LNCaP clone FGC (cell line): ENCODE measurements around the gene PTGDR.

Experiments used
- DNase-seq: peaks from one replicate; pipeline ENCODE4 v3.0.0-alpha.2; 2011; ENCODE audit warnings: low read depth
- H3K4me3 ChIP-seq: 2 replicates; pipeline ENCODE4 v1.5.1; 2011; ENCODE audit warnings: mild to moderate bottlenecking, low read depth, low read length, control low read depth
- CTCF ChIP-seq: IDR thresholded peaks from 2 replicates; pipeline ENCODE4 v1.5.1; 2012; ENCODE audit warnings: mild to moderate bottlenecking; ENCODE audit not compliant: control insufficient read depth, insufficient read depth; ENCODE audit errors: extremely low read depth

PTGDR gene

GRCh38 chr14:52235434-52235833 lies 32.1 kb upstream of the PTGDR start:
- DNase-seq: no peak
- TF ChIP-seq CTCF: no peak
- H3K4me3 ChIP-seq: no peak overlapping the region

GRCh38 chr14:52235866-52236510 lies 31.5 kb upstream of the PTGDR start:
- H3K4me3 ChIP-seq: no peak overlapping the region
- no peak for DNase-seq
- no peak for TF ChIP-seq CTCF

DNA sequence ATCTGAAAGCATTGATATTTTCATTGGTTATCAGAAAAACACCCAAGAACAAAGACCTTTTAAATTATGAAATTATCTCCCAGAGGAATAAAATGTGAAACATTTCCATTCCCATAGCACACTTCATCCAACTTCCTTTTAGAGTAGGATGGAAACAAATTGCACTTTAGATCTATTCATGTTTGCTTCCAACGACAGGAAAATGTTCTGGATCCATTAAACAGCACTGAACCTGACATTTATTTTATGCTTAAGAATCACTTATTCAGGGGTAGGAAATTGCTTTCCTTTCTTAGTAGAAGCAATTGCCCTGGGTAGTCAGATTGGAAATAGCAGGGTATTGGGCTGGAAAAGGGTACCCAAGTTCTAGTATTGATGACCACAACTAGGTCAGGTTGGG lies 28.8 kb upstream of the PTGDR start:
- DNase-seq: no peak
- no peak overlapping the region for H3K4me3 ChIP-seq
- no peak for TF ChIP-seq CTCF

GRCh38 chr14:52240623-52241022 lies 26.9 kb upstream of the PTGDR start:
- no peak for DNase-seq
- no peak for TF ChIP-seq CTCF
- H3K4me3 ChIP-seq: no peak overlapping the region

DNA sequence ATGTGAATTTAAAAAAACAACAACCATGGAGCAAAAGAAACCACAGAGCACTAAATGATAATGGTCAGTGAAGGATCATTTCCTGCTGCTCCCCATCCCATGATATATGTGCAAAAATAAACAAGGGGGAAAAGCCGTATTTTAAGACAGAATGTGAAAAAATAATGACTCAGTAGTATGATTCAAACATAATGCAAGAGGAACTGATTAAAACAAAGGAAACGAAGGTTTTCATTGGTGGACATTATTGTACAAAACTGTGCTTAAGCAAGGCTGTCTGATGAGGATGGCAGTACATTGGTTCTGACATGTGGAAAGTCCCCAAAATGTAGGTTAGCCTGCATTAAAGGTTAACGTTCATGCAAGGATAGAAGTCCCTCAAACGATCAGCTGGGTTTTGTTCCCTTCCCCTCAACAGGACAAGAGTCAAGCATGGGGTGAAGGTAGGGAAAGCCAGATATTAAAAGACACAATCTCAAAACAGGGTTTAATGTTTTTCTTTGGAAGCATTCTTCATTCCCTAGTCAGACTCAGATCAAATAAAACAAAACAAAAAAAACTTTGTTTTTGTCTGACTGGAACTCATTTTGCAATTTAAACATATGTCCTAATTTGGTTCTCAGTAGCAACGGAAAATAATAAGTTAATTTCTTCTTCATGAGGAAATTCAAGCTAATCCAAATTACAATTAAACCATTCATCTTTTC lies 26.3 kb upstream of the PTGDR start:
- DNase-seq: no peak
- TF ChIP-seq CTCF: no peak
- H3K4me3 ChIP-seq: no peak overlapping the region

- no peak overlapping the region for H3K4me3 ChIP-seq
- TF ChIP-seq CTCF: no peak
- no peak for DNase-seq
Measured at GRCh38 chr14:52244328-52244727, 23.2 kb upstream of the PTGDR start.

GRCh38 chr14:52244997-52245396 lies 22.5 kb upstream of the PTGDR start:
- no peak for TF ChIP-seq CTCF
- H3K4me3 ChIP-seq: no peak overlapping the region
- no peak for DNase-seq
